ENCODE measurements around the gene ORAI1. TPM values are rescaled to one million over a fixed set of nuclear protein-coding genes. Genes with fewer than 3 reads are reported as not detected.
A peak's percentile ranks its signal among the peaks of the same experiment; 100 is the strongest.
"Not testable (repeated sequence)": the region's sequence is repeated elsewhere in the genome, so short reads cannot be mapped to it uniquely, and the experiment has no call there.

Gene ORAI1
- polyA plus RNA-seq, 3 donors from 2014 or later, result 145 to 216 (median 183) TPM

- DNase-seq, H3K9me3 Mint-ChIP-seq, H3K36me3 Mint-ChIP-seq, H3K4me3 Mint-ChIP-seq: not testable (repeated sequence)
- peaks cover 3 to 17% (median 14%) of the 10 kb centered on the region in 3 donors for H3K27me3 Mint-ChIP-seq (ENCODE audit: low read depth in 3 of 3)
- peak overlapping the region in 2 of 6 donors; percentile 44 to 64 for H3K27ac Mint-ChIP-seq
- H3K4me1 Mint-ChIP-seq, result peaks cover 39 to 50% of the 10 kb centered on the region in 2 donors
Observed at GRCh38 chr12:121584885-121585284, 41.4 kb upstream of the ORAI1 start.

- Mint-ChIP-seq H3K27me3 (ENCODE audit: low read depth in 3 of 3) (peaks cover 15 to 24% (median 19%) of the 10 kb centered on the region in 3 donors), H3K9me3 (no peaks in the 10 kb centered on the region), H3K36me3 (peaks cover 0 to 2% (median 0%) of the 10 kb centered on the region in 3 donors), H3K4me3 (peak overlapping the region; percentile 85 to 93 (median 88)), H3K27ac (peak overlapping the region; percentile 98 to 100 (median 99)), H3K4me1 (peaks cover 40 to 48% of the 10 kb centered on the region in 2 donors)
- peak; percentile 86 to 91 (median 90) for DNase-seq
Observed at GRCh38 chr12:121590476-121591143, 35.7 kb upstream of the ORAI1 start.

- peaks cover 0 to 4% (median 0%) of the 10 kb centered on the region in 3 donors for H3K36me3 Mint-ChIP-seq
- H3K4me1 Mint-ChIP-seq, result peaks cover 36 to 41% of the 10 kb centered on the region in 2 donors
- H3K27ac Mint-ChIP-seq, result peak overlapping the region; percentile 85 to 100 (median 98)
- no peak for DNase-seq
- H3K4me3 Mint-ChIP-seq, result peak overlapping the region in 4 of 5 donors; percentile 35 to 74 (median 40)
- no peaks in the 10 kb centered on the region for H3K9me3 Mint-ChIP-seq
- H3K27me3 Mint-ChIP-seq (ENCODE audit: low read depth in 3 of 3), result peaks cover 15 to 24% (median 16%) of the 10 kb centered on the region in 3 donors
Observed at GRCh38 chr12:121592320-121592719, 34.0 kb upstream of the ORAI1 start.

GRCh38 chr12:121595520-121595919 is 30.8 kb upstream of the ORAI1 start:
- H3K36me3 Mint-ChIP-seq, result peaks cover 0 to 8% (median 4%) of the 10 kb centered on the region in 3 donors
- peaks cover 24 to 29% of the 10 kb centered on the region in 2 donors for H3K4me1 Mint-ChIP-seq
- no peak overlapping the region for H3K27ac Mint-ChIP-seq
- peak overlapping the region in 1 of 5 donors; percentile 9 for H3K4me3 Mint-ChIP-seq
- no peak for DNase-seq
- H3K9me3 Mint-ChIP-seq, result no peaks in the 10 kb centered on the region
- H3K27me3 Mint-ChIP-seq (ENCODE audit: low read depth in 3 of 3), result peaks cover 7 to 16% (median 7%) of the 10 kb centered on the region in 3 donors

GRCh38 chr12:121596526-121596925 is 29.8 kb upstream of the ORAI1 start:
- H3K4me1 Mint-ChIP-seq, result peaks cover 14 to 19% of the 10 kb centered on the region in 2 donors
- DNase-seq, result no peak
- no peak overlapping the region for H3K27ac Mint-ChIP-seq
- H3K36me3 Mint-ChIP-seq, result peaks cover 0 to 8% (median 4%) of the 10 kb centered on the region in 3 donors
- no peak overlapping the region for H3K4me3 Mint-ChIP-seq
- no peaks in the 10 kb centered on the region for H3K9me3 Mint-ChIP-seq
- peaks cover 2 to 6% (median 2%) of the 10 kb centered on the region in 3 donors for H3K27me3 Mint-ChIP-seq (ENCODE audit: low read depth in 3 of 3)

GRCh38 chr12:121600702-121601336 is 25.5 kb upstream of the ORAI1 start:
- H3K27ac Mint-ChIP-seq, result no peak overlapping the region

GRCh38 chr12:121602766-121603165 is 23.6 kb upstream of the ORAI1 start:
- DNase-seq, result no peak
- no peak overlapping the region for H3K27ac Mint-ChIP-seq
- no peak overlapping the region for H3K4me3 Mint-ChIP-seq
- peaks cover 0 to 8% (median 0%) of the 10 kb centered on the region in 3 donors for H3K36me3 Mint-ChIP-seq
- H3K9me3 Mint-ChIP-seq, result no peaks in the 10 kb centered on the region
- H3K4me1 Mint-ChIP-seq, result no peaks in the 10 kb centered on the region
- H3K27me3 Mint-ChIP-seq (ENCODE audit: low read depth in 3 of 3), result peaks cover 0 to 2% (median 0%) of the 10 kb centered on the region in 3 donors

More at GRCh38 chr12:121600702-121601336, 25.5 kb upstream of the ORAI1 start:
- Mint-ChIP-seq H3K9me3 (no peaks in the 10 kb centered on the region), H3K4me1 (no peaks in the 10 kb centered on the region), H3K4me3 (no peak overlapping the region), H3K27me3 (ENCODE audit: low read depth in 3 of 3) (peaks cover 0 to 2% (median 0%) of the 10 kb centered on the region in 3 donors), H3K36me3 (peaks cover 0 to 8% (median 2%) of the 10 kb centered on the region in 3 donors)
- no peak for DNase-seq

GRCh38 chr12:121603581-121603980 is 22.7 kb upstream of the ORAI1 start:
- Mint-ChIP-seq H3K36me3 (peaks cover 0 to 6% (median 0%) of the 10 kb centered on the region in 3 donors), H3K27ac (no peak overlapping the region), H3K4me3 (no peak overlapping the region), H3K9me3 (no peaks in the 10 kb centered on the region), H3K4me1 (no peaks in the 10 kb centered on the region), H3K27me3 (ENCODE audit: low read depth in 3 of 3) (peaks cover 0 to 2% (median 0%) of the 10 kb centered on the region in 3 donors)
- no peak for DNase-seq

- DNase-seq, result no peak
- H3K4me1 Mint-ChIP-seq, result peaks cover 0 to 1% of the 10 kb centered on the region in 2 donors
- no peaks in the 10 kb centered on the region for H3K27me3 Mint-ChIP-seq (ENCODE audit: low read depth in 3 of 3)
- H3K9me3 Mint-ChIP-seq, result no peaks in the 10 kb centered on the region
- H3K27ac Mint-ChIP-seq, result no peak overlapping the region
- no peaks in the 10 kb centered on the region for H3K36me3 Mint-ChIP-seq
- H3K4me3 Mint-ChIP-seq, result no peak overlapping the region
Observed at GRCh38 chr12:121608301-121608700, 18.0 kb upstream of the ORAI1 start.

- Mint-ChIP-seq H3K4me1 (peaks cover 11 to 13% of the 10 kb centered on the region in 2 donors), H3K27ac (peak overlapping the region in 5 of 6 donors; percentile 27 to 70 (median 49)), H3K4me3 (no peak overlapping the region)
Observed at GRCh38 chr12:121610239-121611149, 15.8 kb upstream of the ORAI1 start.

GRCh38 chr12:121611306-121611705 is 15.0 kb upstream of the ORAI1 start:
- no peak overlapping the region for H3K4me3 Mint-ChIP-seq
- H3K9me3 Mint-ChIP-seq, result no peaks in the 10 kb centered on the region
- peaks cover 11 to 20% of the 10 kb centered on the region in 2 donors for H3K4me1 Mint-ChIP-seq
- H3K27ac Mint-ChIP-seq, result peak overlapping the region in 3 of 6 donors; percentile 28 to 70 (median 45)
- H3K27me3 Mint-ChIP-seq (ENCODE audit: low read depth in 3 of 3), result peaks cover 7% of the 10 kb centered on the region in 3 donors
- H3K36me3 Mint-ChIP-seq, result peaks cover 0 to 2% (median 0%) of the 10 kb centered on the region in 3 donors
- DNase-seq, result no peak

More at GRCh38 chr12:121610239-121611149, 15.8 kb upstream of the ORAI1 start:
- Mint-ChIP-seq H3K9me3 (no peaks in the 10 kb centered on the region), H3K36me3 (peaks cover 0 to 2% (median 0%) of the 10 kb centered on the region in 3 donors), H3K27me3 (ENCODE audit: low read depth in 3 of 3) (peaks cover 6 to 7% (median 7%) of the 10 kb centered on the region in 3 donors)
- no peak for DNase-seq

GRCh38 chr12:121613462-121613861 is 12.9 kb upstream of the ORAI1 start:
- no peak for DNase-seq
- H3K9me3 Mint-ChIP-seq, result no peaks in the 10 kb centered on the region
- H3K36me3 Mint-ChIP-seq, result peaks cover 0 to 2% (median under 1%) of the 10 kb centered on the region in 3 donors
- peaks cover 7% of the 10 kb centered on the region in 3 donors for H3K27me3 Mint-ChIP-seq (ENCODE audit: low read depth in 3 of 3)
- no peak overlapping the region for H3K4me3 Mint-ChIP-seq
- H3K4me1 Mint-ChIP-seq, result peaks cover 11 to 20% of the 10 kb centered on the region in 2 donors
- no peak overlapping the region for H3K27ac Mint-ChIP-seq

GRCh38 chr12:121614872-121615467 is 11.4 kb upstream of the ORAI1 start:
- no peaks in the 10 kb centered on the region for H3K9me3 Mint-ChIP-seq
- peaks cover 7% of the 10 kb centered on the region in 3 donors for H3K27me3 Mint-ChIP-seq (ENCODE audit: low read depth in 3 of 3)
- H3K4me3 Mint-ChIP-seq, result peak overlapping the region; percentile 50 to 87 (median 73)
- DNase-seq, result peak; percentile 67 to 70 (median 69)
- H3K36me3 Mint-ChIP-seq, result peaks cover 0 to 3% (median 2%) of the 10 kb centered on the region in 3 donors
- H3K27ac Mint-ChIP-seq, result peak overlapping the region; percentile 87 to 98 (median 94)
- H3K4me1 Mint-ChIP-seq, result peaks cover 11 to 20% of the 10 kb centered on the region in 2 donors
